Mucosa of rectum (tissue), 2 donors: Measurements from ENCODE around the gene CCDC34.

Experiments
- H3K27ac ChIP-seq, 2 donors: one replicate each; pipeline ENCODE4 v1.7.0; 2013; ENCODE audit warnings: inconsistent platforms in 2 of 2, low read depth in 2 of 2, low read length in 2 of 2
- H3K27me3 ChIP-seq, 2 donors: one replicate each; pipeline ENCODE4 v1.7.0; 2013; ENCODE audit warnings: low read length in 2 of 2; ENCODE audit not compliant: control insufficient read depth in 2 of 2, insufficient read depth in 2 of 2
- H3K36me3 ChIP-seq, 2 donors: one replicate each; pipeline ENCODE4 v1.7.0; 2013; ENCODE audit warnings: low read length in 2 of 2; ENCODE audit not compliant: control insufficient read depth in 2 of 2, insufficient read depth in 2 of 2
- H3K4me1 ChIP-seq, 2 donors: one replicate each; pipeline ENCODE4 v1.7.0; 2013; ENCODE audit warnings: low read length in 2 of 2, mild to moderate bottlenecking in 1 of 2; ENCODE audit not compliant: control insufficient read depth in 2 of 2, insufficient read depth in 2 of 2
- H3K4me3 ChIP-seq, 2 donors: one replicate each; pipeline ENCODE4 v1.7.0; 2013; ENCODE audit warnings: low read length in 2 of 2
- H3K9ac ChIP-seq, 2 donors: one replicate each; pipeline ENCODE4 v1.7.0; 2013; ENCODE audit warnings: low read length in 2 of 2, low read depth in 1 of 2, mild to moderate bottlenecking in 1 of 2
- H3K9me3 ChIP-seq, 2 donors: one replicate each; pipeline ENCODE4 v1.7.0; 2013; ENCODE audit warnings: low read length in 2 of 2; ENCODE audit not compliant: control insufficient read depth in 2 of 2
- donor health status: healthy.
- donor health status: Normal muscosa, but diverticular disease.

CCDC34 gene

GRCh38 chr11:27394781-27395228 lies 31.8 kb upstream of the CCDC34 start:
- peak overlapping the region; percentile 28 to 80 for H3K27ac ChIP-seq
- no peaks in the 10 kb centered on the region for H3K27me3 ChIP-seq
- no peak overlapping the region for H3K9ac ChIP-seq
- no peaks in the 10 kb centered on the region for H3K9me3 ChIP-seq
- no peak overlapping the region for H3K4me3 ChIP-seq
- peaks cover 44 to 72% of the 10 kb centered on the region in 2 donors for H3K4me1 ChIP-seq
- H3K36me3 ChIP-seq: no peaks in the 10 kb centered on the region

DNA sequence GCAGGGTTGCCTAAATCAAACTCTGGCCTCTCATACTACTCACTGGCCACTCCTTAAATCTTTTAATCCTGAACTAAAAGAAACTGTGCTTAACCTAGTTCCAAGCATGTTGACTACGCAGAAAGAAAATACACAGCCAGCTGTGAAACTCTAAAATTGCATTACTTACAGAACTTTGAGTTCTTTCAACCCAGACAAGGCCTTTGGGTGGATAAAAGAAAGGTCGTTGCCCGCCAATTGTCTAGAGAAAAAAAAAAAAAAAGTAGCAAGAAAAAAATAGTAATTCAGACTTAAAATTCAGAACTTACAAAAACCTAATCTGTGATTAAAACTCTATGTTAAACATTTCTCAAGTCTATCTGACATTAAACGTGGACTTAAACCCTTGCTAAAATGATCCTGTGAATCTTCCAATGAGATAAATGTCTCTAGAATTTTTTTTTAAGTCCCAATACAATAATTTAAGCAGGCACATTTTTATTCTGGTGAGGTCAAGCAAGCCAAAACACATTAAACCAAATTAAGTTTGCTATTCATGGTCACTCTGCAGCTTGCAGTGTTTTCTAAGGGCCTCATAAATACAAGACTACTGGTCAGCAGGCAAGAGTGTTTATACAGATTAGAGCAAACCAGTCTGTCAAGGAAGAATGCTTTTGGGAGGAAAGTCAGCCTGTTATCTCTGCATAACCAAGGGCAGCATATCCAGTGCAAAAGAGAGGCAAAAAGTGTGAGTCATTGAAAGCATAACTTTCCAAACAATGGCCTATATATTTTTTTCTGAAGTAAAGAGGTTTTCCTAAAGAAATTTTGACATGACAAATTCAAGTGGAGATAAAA lies 29.5 kb upstream of the CCDC34 start:
- no peak overlapping the region for H3K9ac ChIP-seq
- no peaks in the 10 kb centered on the region for H3K9me3 ChIP-seq
- H3K36me3 ChIP-seq: no peaks in the 10 kb centered on the region
- H3K27ac ChIP-seq: peak overlapping the region; percentile 14 to 45
- peaks cover 36 to 56% of the 10 kb centered on the region in 2 donors for H3K4me1 ChIP-seq
- H3K27me3 ChIP-seq: no peaks in the 10 kb centered on the region
- H3K4me3 ChIP-seq: peak overlapping the region in 1 of 2 donors; percentile 5

DNA sequence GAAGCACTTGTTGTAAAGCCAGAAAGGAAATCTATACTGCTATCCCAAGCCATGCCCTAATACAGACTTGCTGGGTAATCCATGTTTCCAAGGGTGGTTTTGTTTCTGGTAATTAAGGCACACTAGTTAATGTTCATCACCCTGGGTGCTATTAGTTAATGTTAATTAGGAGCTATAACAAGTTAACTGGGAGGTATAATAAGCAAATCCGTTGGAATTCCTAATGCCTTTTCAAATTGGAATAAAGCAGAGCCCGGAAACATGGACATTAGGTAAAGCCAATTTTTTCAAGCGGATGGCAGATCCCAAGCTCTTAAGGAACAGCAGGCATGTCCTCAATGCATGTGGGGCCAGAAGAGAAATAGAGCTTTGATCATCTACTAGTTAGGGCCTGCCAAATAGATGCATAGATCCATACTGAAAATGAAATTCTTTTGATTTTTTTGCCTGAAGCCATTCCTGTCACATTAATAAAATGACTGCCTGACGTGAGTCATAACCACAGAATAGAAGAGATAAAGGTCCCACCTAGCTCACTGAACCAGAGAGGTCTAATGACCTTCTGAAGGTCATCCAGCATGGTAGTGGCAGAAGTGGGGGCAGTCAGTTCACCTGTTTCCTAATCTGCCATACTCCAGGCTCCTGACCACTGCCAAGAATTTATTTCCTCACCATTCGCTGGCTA lies 28.5 kb upstream of the CCDC34 start:
- peak overlapping the region in 1 of 2 donors; percentile 37 for H3K27ac ChIP-seq
- H3K4me3 ChIP-seq: no peak overlapping the region
- no peaks in the 10 kb centered on the region for H3K9me3 ChIP-seq
- H3K9ac ChIP-seq: no peak overlapping the region
- peaks cover 26 to 46% of the 10 kb centered on the region in 2 donors for H3K4me1 ChIP-seq
- no peaks in the 10 kb centered on the region for H3K36me3 ChIP-seq
- no peaks in the 10 kb centered on the region for H3K27me3 ChIP-seq

DNA sequence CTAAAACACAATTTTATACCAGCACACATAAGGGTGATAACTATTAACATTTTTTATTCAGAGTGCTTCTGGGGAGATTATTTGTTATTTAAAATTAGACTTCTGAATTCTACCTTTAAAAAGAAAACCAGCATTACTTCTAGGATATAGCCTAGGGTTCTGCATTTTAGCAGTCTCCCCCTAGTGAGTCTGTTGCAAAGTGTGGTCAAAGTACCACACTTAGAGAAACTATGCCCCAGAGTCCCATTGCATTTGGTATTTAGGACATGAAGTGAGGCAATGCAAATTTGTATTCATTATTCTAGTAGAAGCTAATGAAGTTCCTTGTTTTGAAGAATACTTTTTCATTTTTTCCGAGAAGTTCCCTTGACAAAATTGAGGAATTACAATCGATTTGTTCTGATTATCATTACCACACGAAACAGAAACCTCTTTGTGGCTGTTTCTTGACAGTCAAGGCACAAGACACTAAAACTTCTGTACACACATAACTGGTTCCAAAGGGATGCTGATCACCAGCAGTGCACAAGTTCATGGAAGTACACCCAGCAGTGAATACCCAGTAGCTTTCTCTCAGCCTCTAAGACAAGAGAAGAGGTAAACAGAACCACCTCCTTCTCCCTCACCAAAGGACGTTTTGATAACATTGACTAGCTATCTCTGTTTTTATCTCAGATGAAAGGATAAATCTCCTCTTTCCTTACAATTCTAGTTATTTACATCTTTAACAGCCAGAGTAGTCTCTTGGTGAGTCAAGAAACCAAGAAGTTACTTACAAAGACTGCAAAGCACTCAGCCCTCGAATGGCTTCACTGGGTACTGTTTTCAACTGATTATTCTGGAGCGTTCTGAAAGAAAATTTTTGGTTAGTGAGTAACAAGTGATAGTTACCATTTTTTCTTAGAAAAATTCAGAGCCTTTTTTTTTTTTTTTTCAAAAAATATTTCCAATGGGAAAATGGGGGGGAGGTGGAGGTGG lies 27.6 kb upstream of the CCDC34 start:
- no peaks in the 10 kb centered on the region for H3K36me3 ChIP-seq
- peak overlapping the region in 1 of 2 donors; percentile 19 for H3K9ac ChIP-seq
- peaks cover 25 to 38% of the 10 kb centered on the region in 2 donors for H3K4me1 ChIP-seq
- no peak overlapping the region for H3K27ac ChIP-seq
- no peaks in the 10 kb centered on the region for H3K27me3 ChIP-seq
- H3K9me3 ChIP-seq: no peaks in the 10 kb centered on the region
- H3K4me3 ChIP-seq: no peak overlapping the region

GRCh38 chr11:27388869-27389268 lies 25.9 kb upstream of the CCDC34 start:
- Histone ChIP-seq H3K36me3 (peaks cover 7% of the 10 kb centered on the region in 2 donors), H3K9ac (no peak overlapping the region), H3K27me3 (no peaks in the 10 kb centered on the region), H3K4me1 (peaks cover 14 to 25% of the 10 kb centered on the region in 2 donors), H3K9me3 (no peaks in the 10 kb centered on the region), H3K4me3 (peak overlapping the region in 1 of 2 donors; percentile 37), H3K27ac (peak overlapping the region; percentile 39 to 56)

DNA sequence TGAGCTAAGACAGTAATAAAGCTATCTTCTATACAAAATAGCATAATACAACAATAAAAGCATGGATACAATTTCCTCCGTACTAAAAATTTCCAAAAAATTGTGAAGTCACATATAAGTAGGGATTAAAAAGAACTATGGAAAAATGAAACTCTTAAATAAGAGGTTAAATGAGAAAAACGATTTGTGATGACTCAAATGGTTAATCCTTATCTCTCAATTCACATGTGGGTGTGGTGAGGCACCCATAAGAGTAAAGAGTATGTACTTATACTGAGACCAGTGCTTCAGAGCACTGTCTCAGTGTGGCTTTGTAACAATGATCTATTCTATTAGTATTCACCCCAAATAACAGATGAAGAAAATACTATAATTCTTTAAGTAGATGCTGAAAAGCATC lies 25.0 kb upstream of the CCDC34 start:
- Histone ChIP-seq H3K27ac (peak overlapping the region in 1 of 2 donors; percentile 7), H3K9ac (no peak overlapping the region)

GRCh38 chr11:27387362-27387761 lies 24.3 kb upstream of the CCDC34 start:
- no peaks in the 10 kb centered on the region for H3K9me3 ChIP-seq
- no peak overlapping the region for H3K27ac ChIP-seq

More for the DNA sequence above, 25.0 kb upstream of the CCDC34 start:
- Histone ChIP-seq H3K4me1 (peaks cover 13 to 23% of the 10 kb centered on the region in 2 donors), H3K27me3 (no peaks in the 10 kb centered on the region), H3K4me3 (no peak overlapping the region), H3K9me3 (no peaks in the 10 kb centered on the region), H3K36me3 (peaks cover 7 to 12% of the 10 kb centered on the region in 2 donors)

DNA sequence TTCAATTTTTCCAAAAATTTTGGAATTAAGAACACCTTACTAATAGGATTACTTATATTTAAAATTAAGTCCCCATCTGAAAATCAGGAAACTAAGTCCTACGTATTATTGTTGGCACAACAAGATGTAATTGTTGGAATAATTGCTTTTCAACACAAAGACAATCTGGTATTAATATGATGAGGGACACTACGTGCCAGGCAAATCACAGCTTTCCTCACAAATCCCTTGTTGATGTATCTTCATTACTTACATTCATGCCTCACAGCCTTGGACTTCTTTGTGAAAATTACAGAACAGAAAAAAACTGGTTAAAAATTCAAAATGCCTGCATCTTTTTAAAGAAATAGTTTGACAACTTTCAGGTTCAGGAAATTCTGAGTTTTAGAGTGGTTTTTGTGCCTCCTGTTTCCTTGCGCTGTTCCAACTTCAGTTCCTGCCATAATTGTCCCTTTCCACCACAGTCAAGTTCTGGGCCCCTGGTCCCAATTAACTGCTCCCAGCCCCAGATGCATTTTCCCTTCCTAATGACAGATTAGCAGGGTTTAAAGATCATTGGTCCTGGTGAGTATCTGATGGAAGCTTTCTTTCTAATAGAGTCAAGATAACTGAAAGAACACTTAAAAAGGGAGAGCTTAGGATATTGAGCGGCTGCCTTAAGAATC lies 23.3 kb upstream of the CCDC34 start:
- H3K27ac ChIP-seq: no peak overlapping the region
- H3K9ac ChIP-seq: no peak overlapping the region
- peaks cover 11 to 19% of the 10 kb centered on the region in 2 donors for H3K36me3 ChIP-seq
- H3K4me1 ChIP-seq: peaks cover 5 to 9% of the 10 kb centered on the region in 2 donors
- H3K9me3 ChIP-seq: no peaks in the 10 kb centered on the region
- H3K27me3 ChIP-seq: no peaks in the 10 kb centered on the region
- H3K4me3 ChIP-seq: no peak overlapping the region

More at GRCh38 chr11:27387362-27387761, 24.3 kb upstream of the CCDC34 start:
- peaks cover 9 to 16% of the 10 kb centered on the region in 2 donors for H3K4me1 ChIP-seq
- H3K36me3 ChIP-seq: peaks cover 7 to 12% of the 10 kb centered on the region in 2 donors
- no peaks in the 10 kb centered on the region for H3K27me3 ChIP-seq
- no peak overlapping the region for H3K4me3 ChIP-seq
- H3K9ac ChIP-seq: no peak overlapping the region

DNA sequence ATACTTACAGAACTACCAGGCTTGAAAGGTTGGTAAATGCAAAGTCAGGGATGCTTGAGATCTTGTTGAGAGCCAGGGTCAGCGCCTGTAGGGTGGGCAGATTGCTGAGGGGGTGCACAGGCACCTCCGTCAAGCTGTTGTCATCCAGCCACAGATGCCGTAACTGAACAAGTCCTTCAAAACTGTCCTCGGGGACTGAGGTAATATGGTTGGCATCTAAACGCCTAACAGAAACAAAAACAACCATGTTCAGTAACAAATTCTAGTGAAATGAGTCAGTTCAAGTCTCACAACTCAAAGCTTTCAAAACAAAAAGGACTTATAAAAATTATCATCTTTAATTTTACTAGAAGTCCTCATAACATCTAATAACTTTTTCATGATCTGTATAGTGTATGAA lies 22.2 kb upstream of the CCDC34 start:
- no peak overlapping the region for H3K9ac ChIP-seq

More for the DNA sequence above, 22.2 kb upstream of the CCDC34 start:
- Histone ChIP-seq H3K9me3 (no peaks in the 10 kb centered on the region), H3K27ac (no peak overlapping the region), H3K27me3 (no peaks in the 10 kb centered on the region), H3K4me1 (peaks cover 5 to 6% of the 10 kb centered on the region in 2 donors), H3K4me3 (no peak overlapping the region), H3K36me3 (peaks cover 11 to 26% of the 10 kb centered on the region in 2 donors)
